ENCODE data around the gene PSMB2. TPM values are rescaled to one million over a fixed set of nuclear protein-coding genes. Genes with fewer than 3 reads are reported as not detected.

The PSMB2 gene
- polyA plus RNA-seq, 1 experiment: 82.3 TPM

GRCh38 chr1:35557611-35558373, 83.5 kb downstream of the PSMB2 start, which contains the start of gene NCDN:
NCDN (plus strand) TSS chr1:35557799; CDS start chr1:35558191, 392 bp downstream.
- H3K4me3 ChIP-seq (ENCODE audit: low read depth, low read length): peak within 1 kb of the TSS; percentile 92
- no peaks in the 10 kb centered on the region for H3K27me3 ChIP-seq (ENCODE audit: control insufficient read depth, insufficient read depth, low read length)
- ChIA-PET POLR2A (interaction anchor here (0.7 kb wide), 1 partner anchor 410 kb away, joined by 3 read pairs; no protein-coding TSS in a partner anchor), CTCF (interaction anchor here (1.0 to 4.6 kb wide), 7 partner anchors 9 to 705 kb away, joined by 3 to 60 read pairs (median 5); no protein-coding TSS in a partner anchor)
- H3K36me3 ChIP-seq (ENCODE audit: control insufficient read depth, insufficient read depth, low read length): peaks cover 4% of the 10 kb centered on the region
- TF ChIP-seq CTCF (IDR thresholded peaks at IDR 0.05; ENCODE audit: insufficient read depth, low read depth, low read length): no peak
- DNase-seq (ENCODE audit: low read depth): peak; percentile 68

GRCh38 chr1:35557118-35557610, 84.2 kb downstream of the PSMB2 start, which contains the start of gene KIAA0319L:
KIAA0319L (minus strand) TSS chr1:35557403; CDS start chr1:35554491, 2,912 bp downstream.
- H3K4me3 ChIP-seq (ENCODE audit: low read depth, low read length): peak within 1 kb of the TSS; percentile 92
- H3K36me3 ChIP-seq (ENCODE audit: control insufficient read depth, insufficient read depth, low read length): peaks cover 5% of the 10 kb centered on the region
- TF ChIP-seq CTCF (IDR thresholded peaks at IDR 0.05; ENCODE audit: insufficient read depth, low read depth, low read length): peak; percentile 3; the same call in 1 of the 2 replicates
- ChIA-PET CTCF (interaction anchor here (0.7 to 4.6 kb wide), 8 partner anchors 10 to 704 kb away, joined by 3 to 60 read pairs (median 5); no protein-coding TSS in a partner anchor), POLR2A (interaction anchor here (0.7 kb wide), 1 partner anchor 410 kb away, joined by 3 read pairs; no protein-coding TSS in a partner anchor)
- DNase-seq (ENCODE audit: low read depth): no peak
- H3K27me3 ChIP-seq (ENCODE audit: control insufficient read depth, insufficient read depth, low read length): no peaks in the 10 kb centered on the region

GRCh38 chr1:35556484-35557117, 84.7 kb downstream of the PSMB2 start:
- CTCF ChIA-PET: interaction anchor here (0.7 to 4.6 kb wide), 9 partner anchors 8 to 704 kb away, joined by 3 to 60 read pairs (median 5); no protein-coding TSS in a partner anchor

GRCh38 chr1:35555601-35556477, 85.5 kb downstream of the PSMB2 start:
- no peak for TF ChIP-seq CTCF (IDR thresholded peaks at IDR 0.05; ENCODE audit: insufficient read depth, low read depth, low read length)
- peak overlapping the region; percentile 92 for H3K4me3 ChIP-seq (ENCODE audit: low read depth, low read length)
- DNase-seq (ENCODE audit: low read depth): no peak
- no peaks in the 10 kb centered on the region for H3K27me3 ChIP-seq (ENCODE audit: control insufficient read depth, insufficient read depth, low read length)
- peaks cover 6% of the 10 kb centered on the region for H3K36me3 ChIP-seq (ENCODE audit: control insufficient read depth, insufficient read depth, low read length)
- POLR2A ChIA-PET: no interaction called here
- CTCF ChIA-PET: interaction anchor here (0.7 to 4.6 kb wide), 5 partner anchors 9 to 170 kb away, joined by 3 to 60 read pairs (median 5); no protein-coding TSS in a partner anchor

More at GRCh38 chr1:35556484-35557117, 84.7 kb downstream of the PSMB2 start:
- H3K4me3 ChIP-seq (ENCODE audit: low read depth, low read length): peak overlapping the region; percentile 92
- no peak for TF ChIP-seq CTCF (IDR thresholded peaks at IDR 0.05; ENCODE audit: insufficient read depth, low read depth, low read length)
- H3K36me3 ChIP-seq (ENCODE audit: control insufficient read depth, insufficient read depth, low read length): peaks cover 7% of the 10 kb centered on the region
- no peaks in the 10 kb centered on the region for H3K27me3 ChIP-seq (ENCODE audit: control insufficient read depth, insufficient read depth, low read length)
- DNase-seq (ENCODE audit: low read depth): no peak
- POLR2A ChIA-PET: interaction anchor here (0.5 kb wide), 1 partner anchor 342 kb away, joined by 4 read pairs; no protein-coding TSS in a partner anchor

Data from BJ (cell line).